ENCODE data around the gene FCGR2B.
"Not testable (repeated sequence)": the region's sequence is repeated elsewhere in the genome, so short reads cannot be mapped to it uniquely, and the experiment has no call there.

Gene FCGR2B

DNA sequence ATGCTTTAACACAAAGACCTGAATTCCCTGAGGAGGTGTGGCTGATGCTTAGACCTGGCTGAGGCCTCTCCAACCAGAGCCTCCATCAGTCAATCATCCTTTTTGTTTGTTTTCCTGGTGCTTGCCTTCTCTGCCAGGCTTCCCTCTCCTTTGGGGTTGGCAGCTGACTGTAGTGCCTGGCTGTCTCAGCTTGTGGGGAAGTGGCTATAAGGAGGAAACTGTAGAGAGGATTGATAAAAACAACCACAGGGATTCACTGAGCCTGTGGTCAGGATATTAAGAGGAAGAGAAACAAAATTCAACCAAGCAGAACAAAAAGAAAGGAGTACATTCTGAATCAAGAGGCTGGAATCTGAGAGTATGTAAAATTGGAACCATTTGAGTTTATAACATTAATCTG lies 4.4 kb upstream of the FCGR2B start:
- H3K9ac ChIP-seq; H3K27ac ChIP-seq; H3K4me3 ChIP-seq; H3K9me3 ChIP-seq (replicated peaks in 1 of 11); H3K4me1 ChIP-seq; H3K4me2 ChIP-seq; H4K20me1 ChIP-seq; H3K36me3 ChIP-seq: not testable (repeated sequence)
- H3K27me3 ChIP-seq: peaks cover 0 to 12% (median 0%) of the 10 kb centered on the region in 11 experiments; a peak in 2 of 22 replicates

DNA sequence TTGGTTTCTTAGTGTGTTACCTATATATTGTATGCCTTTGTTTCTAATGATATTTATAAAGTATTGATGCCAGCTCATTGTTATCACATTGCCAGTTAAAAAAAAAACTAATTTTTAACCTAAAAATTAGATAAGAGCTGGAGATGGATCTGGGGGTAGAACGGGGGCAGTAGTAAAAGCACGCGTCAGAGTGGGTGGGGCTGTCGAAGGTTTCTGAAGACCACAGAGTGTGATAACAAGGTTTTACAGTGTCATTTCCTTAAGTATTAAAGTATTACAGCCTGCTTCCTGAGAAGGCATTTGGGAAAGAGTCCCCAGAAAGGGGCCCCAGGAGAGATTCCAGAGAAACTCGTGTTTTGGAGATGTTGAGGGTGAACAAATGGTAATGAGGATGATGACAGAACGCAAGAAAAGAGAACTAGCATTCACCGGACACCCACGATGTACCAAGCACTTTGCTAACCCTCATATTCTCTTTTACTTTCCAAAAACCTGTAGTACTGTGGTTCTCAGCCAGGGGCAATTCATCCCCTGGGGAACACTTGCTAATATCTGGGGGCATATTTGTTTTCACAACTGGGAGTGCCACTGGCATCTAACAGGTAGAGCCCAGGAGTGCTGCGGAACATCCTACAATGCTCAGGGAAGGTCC lies 1.2 kb upstream of the FCGR2B start:
- not testable (repeated sequence) for H3K4me3 ChIP-seq; H3K27me3 ChIP-seq; H3K9ac ChIP-seq; H3K4me1 ChIP-seq; H4K20me1 ChIP-seq; H3K4me2 ChIP-seq; H3K36me3 ChIP-seq; H3K9me3 ChIP-seq (replicated peaks in 1 of 11); H3K27ac ChIP-seq

DNA sequence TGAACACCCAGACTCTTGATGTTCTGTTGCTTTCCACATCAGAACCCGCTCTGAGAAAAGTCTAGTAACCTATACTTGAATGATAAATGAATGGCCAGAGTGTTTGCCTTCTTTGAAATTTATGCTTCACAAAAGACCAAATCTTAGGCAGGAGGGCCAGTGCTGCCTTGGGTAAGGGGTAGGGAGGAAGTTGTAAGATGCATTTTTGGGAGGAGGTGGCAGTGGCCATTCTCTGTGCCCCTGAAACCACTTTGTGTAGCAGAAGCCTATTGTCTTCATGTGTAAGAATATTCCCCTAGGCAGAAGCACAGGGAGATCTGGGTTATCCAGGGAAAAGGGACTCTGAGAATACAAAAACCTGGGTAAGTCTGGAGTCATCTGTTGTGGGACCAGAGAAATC lies 626 bp downstream of the FCGR2B start:
- H3K27ac ChIP-seq; H3K36me3 ChIP-seq; H3K9ac ChIP-seq; H3K9me3 ChIP-seq (replicated peaks in 1 of 11); H4K20me1 ChIP-seq; H3K4me3 ChIP-seq; H3K4me2 ChIP-seq; H3K27me3 ChIP-seq; H3K4me1 ChIP-seq: not testable (repeated sequence)

DNA sequence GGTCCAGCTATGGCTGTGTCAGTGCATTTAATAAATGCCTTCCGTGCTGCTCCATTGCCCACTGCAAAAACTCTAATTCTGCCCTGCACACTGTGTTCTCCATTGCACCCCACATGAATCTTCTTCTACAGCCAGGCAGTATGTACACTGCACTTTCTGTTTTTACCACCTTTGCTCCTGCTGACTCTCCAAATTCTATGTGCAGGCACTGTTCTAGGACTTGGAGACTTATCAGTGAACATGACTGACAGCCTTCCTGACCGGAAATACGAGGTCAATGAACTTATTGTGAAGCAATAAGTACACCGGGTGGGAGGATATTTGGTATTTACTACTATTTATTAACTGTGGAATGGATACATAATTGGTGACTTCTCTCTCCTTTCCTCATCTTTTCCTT lies 1.7 kb downstream of the FCGR2B start:
- not testable (repeated sequence) for H3K9me3 ChIP-seq (replicated peaks in 1 of 11); H3K4me3 ChIP-seq; H3K4me1 ChIP-seq; H4K20me1 ChIP-seq; H3K27me3 ChIP-seq; H3K27ac ChIP-seq; H3K4me2 ChIP-seq; H3K36me3 ChIP-seq; H3K9ac ChIP-seq

DNA sequence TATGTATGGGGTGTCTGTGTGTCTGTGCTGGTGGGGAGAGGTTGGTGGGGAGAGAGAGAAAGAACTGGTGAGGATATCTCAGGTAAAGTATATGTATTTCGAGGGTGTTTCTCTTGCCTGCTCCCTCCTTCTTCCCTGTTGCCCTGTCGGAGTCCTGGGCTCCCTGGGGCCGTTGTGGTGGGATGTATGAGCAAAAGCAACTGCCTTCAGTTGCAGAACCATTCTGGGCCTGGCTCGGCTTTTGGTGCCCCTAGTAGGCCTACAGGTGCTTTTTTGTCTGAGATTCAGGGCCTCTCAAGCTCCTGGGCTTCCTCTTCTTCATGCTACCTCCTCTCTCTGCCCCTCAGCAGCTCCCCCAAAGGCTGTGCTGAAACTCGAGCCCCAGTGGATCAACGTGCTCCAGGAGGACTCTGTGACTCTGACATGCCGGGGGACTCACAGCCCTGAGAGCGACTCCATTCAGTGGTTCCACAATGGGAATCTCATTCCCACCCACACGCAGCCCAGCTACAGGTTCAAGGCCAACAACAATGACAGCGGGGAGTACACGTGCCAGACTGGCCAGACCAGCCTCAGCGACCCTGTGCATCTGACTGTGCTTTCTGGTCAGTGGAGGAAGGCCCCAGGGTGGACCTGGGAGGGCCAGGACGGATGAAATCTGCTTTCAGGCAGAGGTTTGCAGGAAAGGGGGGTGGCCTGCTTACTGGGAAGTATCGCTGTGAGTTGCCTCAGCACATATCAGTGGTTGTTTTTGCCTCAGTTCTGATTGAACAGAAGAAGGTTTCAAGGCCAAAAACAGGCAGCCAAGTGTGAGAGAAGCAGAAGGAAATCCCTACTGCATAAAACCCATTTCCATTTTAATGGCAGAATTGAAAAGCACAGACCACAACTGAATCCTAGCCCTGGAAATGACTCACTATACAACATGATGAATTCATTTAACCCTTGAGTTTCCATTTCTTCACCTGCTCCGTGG lies 8.4 kb downstream of the FCGR2B start:
- H3K36me3 ChIP-seq; H3K9ac ChIP-seq; H3K27ac ChIP-seq; H3K4me3 ChIP-seq; H3K9me3 ChIP-seq (replicated peaks in 1 of 11): not testable (repeated sequence)
- Histone ChIP-seq H3K27me3 (peaks cover 0 to 50% (median 0%) of the 10 kb centered on the region in 11 experiments; a peak in 7 of 22 replicates), H4K20me1 (peaks cover 0 to 20% (median 0%) of the 10 kb centered on the region in 11 experiments; a peak in 3 of 22 replicates), H3K4me2 (peak overlapping the region; percentile 21 to 69 (median 52); a peak in 19 of 22 replicates), H3K4me1 (peaks cover 7 to 13% (median 9%) of the 10 kb centered on the region in 10 experiments; a peak in 18 of 20 replicates)

DNA sequence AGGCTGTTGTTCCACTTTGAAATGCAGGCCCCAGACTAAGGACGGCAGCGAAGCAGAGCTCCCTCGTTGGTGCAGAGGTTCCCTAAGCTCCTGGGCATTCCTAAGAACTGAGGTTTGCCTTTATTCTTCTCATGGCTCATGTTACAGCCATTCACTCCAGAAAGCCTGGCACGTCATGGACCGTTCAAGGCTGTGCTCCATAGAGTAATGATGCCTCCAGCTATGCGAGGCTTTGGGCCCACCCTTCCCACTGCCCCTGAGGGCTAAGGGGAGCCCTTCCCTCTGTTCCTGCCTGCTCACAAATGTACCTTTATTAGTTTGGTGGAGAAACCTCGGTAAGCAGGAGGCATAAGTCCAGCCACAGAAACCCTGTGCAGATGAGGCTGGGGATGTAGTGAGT lies 10.5 kb downstream of the FCGR2B start:
- H3K4me3 ChIP-seq; H3K9ac ChIP-seq; H3K4me2 ChIP-seq; H3K27ac ChIP-seq; H3K36me3 ChIP-seq; H3K9me3 ChIP-seq (replicated peaks in 1 of 11): not testable (repeated sequence)
- H3K27me3 ChIP-seq: peaks cover 0 to 68% (median 0%) of the 10 kb centered on the region in 11 experiments; a peak in 7 of 22 replicates
- H3K4me1 ChIP-seq: peaks cover 7 to 13% (median 9%) of the 10 kb centered on the region in 10 experiments; a peak in 18 of 20 replicates
- peaks cover 0 to 31% (median 0%) of the 10 kb centered on the region in 11 experiments; a peak in 3 of 22 replicates for H4K20me1 ChIP-seq

DNA sequence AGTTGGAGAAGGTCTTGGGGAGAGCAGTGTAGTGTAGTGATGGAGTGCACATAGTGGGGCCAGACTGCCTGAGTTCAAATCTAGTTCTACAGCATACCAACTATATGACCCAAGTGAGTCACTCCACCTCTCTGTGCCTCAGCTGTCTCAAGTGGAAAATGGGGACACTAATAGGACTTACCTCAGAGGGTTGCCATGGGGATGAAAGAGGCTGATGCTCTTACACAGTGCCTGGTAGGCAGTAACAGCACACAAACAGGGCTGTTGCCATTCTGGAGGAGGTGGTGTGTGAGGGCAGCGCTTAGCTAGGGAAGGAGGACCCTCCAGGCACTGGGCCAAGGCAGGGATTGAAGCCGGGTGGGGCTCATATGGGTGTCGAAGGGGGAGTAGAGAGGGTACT lies 11.5 kb downstream of the FCGR2B start:
- Histone ChIP-seq H4K20me1 (peaks cover 0 to 31% (median 0%) of the 10 kb centered on the region in 11 experiments; a peak in 3 of 22 replicates), H3K4me1 (peaks cover 7 to 13% (median 9%) of the 10 kb centered on the region in 10 experiments; a peak in 18 of 20 replicates), H3K27me3 (peaks cover 0 to 73% (median 0%) of the 10 kb centered on the region in 11 experiments; a peak in 7 of 22 replicates)
- not testable (repeated sequence) for H3K36me3 ChIP-seq; H3K4me2 ChIP-seq; H3K9ac ChIP-seq; H3K9me3 ChIP-seq (replicated peaks in 1 of 11); H3K27ac ChIP-seq; H3K4me3 ChIP-seq

DNA sequence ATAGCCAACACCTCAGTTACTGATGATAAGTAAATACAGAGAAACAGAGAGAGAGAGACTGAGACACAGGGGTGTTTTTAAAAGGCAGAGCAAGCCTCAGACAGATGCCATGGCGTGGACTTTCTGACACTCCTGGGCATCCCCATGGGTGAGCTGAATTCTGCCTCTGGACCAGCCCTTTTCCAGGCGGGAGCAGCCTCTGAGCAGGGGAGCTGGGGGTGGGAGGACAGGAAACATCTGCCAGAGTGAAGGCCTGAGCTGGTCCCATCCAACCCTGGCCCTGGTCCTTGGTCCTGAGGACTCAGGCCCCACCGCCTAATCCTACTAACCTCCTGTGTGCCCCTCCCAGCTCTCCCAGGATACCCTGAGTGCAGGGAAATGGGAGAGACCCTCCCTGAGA lies 12.0 kb downstream of the FCGR2B start:
- H3K27ac ChIP-seq; H3K4me3 ChIP-seq; H3K9ac ChIP-seq; H3K9me3 ChIP-seq (replicated peaks in 1 of 11); H3K4me2 ChIP-seq; H3K36me3 ChIP-seq: not testable (repeated sequence)
- H3K4me1 ChIP-seq: peaks cover 7 to 13% (median 9%) of the 10 kb centered on the region in 10 experiments; a peak in 18 of 20 replicates
- H3K27me3 ChIP-seq: peaks cover 0 to 73% (median 0%) of the 10 kb centered on the region in 11 experiments; a peak in 7 of 22 replicates
- peaks cover 0 to 31% (median 0%) of the 10 kb centered on the region in 11 experiments; a peak in 3 of 22 replicates for H4K20me1 ChIP-seq

DNA sequence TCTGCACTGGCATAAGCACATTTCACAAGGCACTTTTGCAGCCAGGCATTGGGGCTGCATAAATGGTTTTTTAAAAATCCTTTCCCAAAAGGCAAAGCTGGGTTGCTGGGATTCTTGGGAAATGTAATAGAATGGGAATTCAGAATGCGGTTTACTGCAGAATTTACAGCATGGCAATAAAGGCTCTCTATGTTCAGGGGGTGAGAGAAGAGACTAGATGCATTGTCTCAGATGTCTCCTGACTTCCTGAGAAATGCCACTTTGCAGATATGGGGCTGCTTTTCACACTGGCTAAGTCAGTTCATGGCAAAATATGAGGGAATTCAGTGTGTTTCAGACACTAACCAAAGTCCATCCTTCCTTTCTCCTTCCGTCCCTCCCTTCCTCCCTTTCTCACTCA lies 13.5 kb downstream of the FCGR2B start:
- no peak overlapping the region for H3K27ac ChIP-seq
- H3K4me1 ChIP-seq: peaks cover 1 to 7% (median 3%) of the 10 kb centered on the region in 10 experiments; a peak in 18 of 20 replicates
- TF ChIP-seq Cebpa-rat (IDR thresholded peaks at IDR 0.05): no peak
- no peak overlapping the region for H3K4me2 ChIP-seq
- peaks cover 0 to 80% (median 0%) of the 10 kb centered on the region in 11 experiments; a peak in 7 of 22 replicates for H3K27me3 ChIP-seq
- H3K4me3 ChIP-seq: no peak overlapping the region
- H3K9ac ChIP-seq: no peak overlapping the region
- H3K9me3 ChIP-seq (replicated peaks in 1 of 11): no peaks in the 10 kb centered on the region
- no peaks in the 10 kb centered on the region for H3K36me3 ChIP-seq
- H4K20me1 ChIP-seq: peaks cover 0 to 24% (median 0%) of the 10 kb centered on the region in 11 experiments; a peak in 3 of 22 replicates
